NB4 (cell line): ENCODE measurements around the gene KCNMB2.

ENCODE experiments used
- CTCF ChIP-seq: IDR thresholded peaks from one replicate; pipeline ENCODE4 v1.5.1; 2012; ENCODE audit warnings: low read depth, low read length
- MYC ChIP-seq: IDR thresholded peaks from 2 replicates; pipeline ENCODE4 v1.6.1; 2011; ENCODE audit warnings: low read depth, low read length
- POLR2A ChIP-seq: IDR thresholded peaks from 2 replicates; pipeline ENCODE4 v1.6.1; 2011; ENCODE audit warnings: mild to moderate bottlenecking; ENCODE audit not compliant: insufficient read length; ENCODE audit errors: extremely low read depth
- TF ChIP-seq, protein P1 (sequence below): IDR thresholded peaks from 2 replicates; pipeline ENCODE4 v1.6.1; 2011; ENCODE audit warnings: low read depth, low read length

DNA sequence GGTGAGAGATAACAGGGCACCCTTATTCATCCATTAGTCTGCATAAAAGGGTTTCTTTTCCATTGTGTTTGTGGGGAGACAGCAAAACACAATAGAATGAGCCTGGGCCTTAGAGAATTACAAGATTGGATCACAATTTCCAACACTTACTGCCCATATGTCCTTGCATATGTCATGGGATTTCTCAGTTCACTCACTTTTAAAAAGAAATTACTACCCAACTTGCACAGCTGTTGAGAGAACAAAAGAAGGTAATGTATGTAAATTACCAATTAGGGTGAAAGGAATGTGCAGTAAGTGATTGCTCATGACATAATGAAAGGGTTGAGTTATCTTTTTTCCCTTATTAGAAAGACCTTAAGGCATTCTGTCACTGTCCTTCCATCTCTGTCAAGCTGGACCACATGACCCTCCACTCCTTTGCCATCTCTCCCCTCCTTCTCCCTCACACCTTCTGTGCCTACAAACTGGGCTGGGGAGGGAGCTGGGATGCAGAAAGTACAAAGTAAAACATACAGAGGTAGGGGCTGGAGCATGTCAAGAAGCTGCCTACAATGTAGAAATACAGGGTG is 291.1 kb downstream of the KCNMB2 start:
- TF ChIP-seq POLR2A, result no peak
- no peak for TF ChIP-seq CTCF
- TF ChIP-seq, protein P1, sequence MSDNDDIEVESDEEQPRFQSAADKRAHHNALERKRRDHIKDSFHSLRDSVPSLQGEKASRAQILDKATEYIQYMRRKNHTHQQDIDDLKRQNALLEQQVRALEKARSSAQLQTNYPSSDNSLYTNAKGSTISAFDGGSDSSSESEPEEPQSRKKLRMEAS, result no peak
- TF ChIP-seq MYC, result no peak
